SK-N-SH (cell line): ENCODE data around the gene RPP30. TPM values are rescaled to one million over a fixed set of nuclear protein-coding genes. Genes with fewer than 3 reads are reported as not detected.
A peak's percentile ranks its signal among the peaks of the same experiment; 100 is the strongest.

ENCODE experiments used
- CTCF ChIA-PET: fragments of 300-600, 350-600 bp; formaldehyde crosslinking; extraction: SDS; loops from one replicate; lab custom pipeline; 2021; lab: Yijun Ruan, JAX
- POLR2A ChIA-PET: fragments of 350-600 bp; sonication (Branson Sonifier 250); formaldehyde crosslinking; extraction: SDS; loops from one replicate; lab custom pipeline; 2020; ENCODE audit warnings: antibody characterized with exemption, inconsistent platforms; lab: Yijun Ruan, JAX
- DNase-seq: peaks from one replicate; pipeline ENCODE4 v3.0.0; 2012
- H2AFZ ChIP-seq: fragments of 200-600 bp; sonication (generic); 2 replicates; pipeline ENCODE4 v1.8.1; 2016; ENCODE audit warnings: antibody characterized with exemption, mild to moderate bottlenecking, low read depth
- H3F3A ChIP-seq: fragments of 200-600 bp; sonication (generic); replicated peaks from 2 replicates; pipeline ENCODE3; 2016; ENCODE audit warnings: antibody characterized with exemption, mild to moderate bottlenecking; ENCODE audit not compliant: insufficient read depth
- H3K27ac ChIP-seq, 2 experiments: fragments of 200-500 bp in 1 of 2; fragments of 200-600 bp in 1 of 2; sonication (Bioruptor generic) in 1 of 2; sonication (generic), shearing (Covaris generic) in 1 of 2; 2 replicates each; pipeline versions ENCODE4 v1.5.1 to v1.6.1; 2014 to 2016; ENCODE audit warnings: low read depth in 2 of 2, inconsistent platforms in 1 of 2, low read length in 1 of 2, mild to moderate bottlenecking in 1 of 2, mixed read lengths in 1 of 2
- H3K27me3 ChIP-seq: fragments of 200-600 bp; sonication (generic), shearing (Covaris generic); 2 replicates; pipeline ENCODE4 v1.6.1; 2016; ENCODE audit warnings: mixed run types; ENCODE audit not compliant: insufficient read depth
- H3K36me3 ChIP-seq, 2 experiments: fragments of 200-500 bp in 1 of 2; fragments of 200-600 bp in 1 of 2; sonication (Bioruptor generic) in 1 of 2; sonication (generic) in 1 of 2; replicated peaks in 1 of 2; 2 replicates each; pipeline versions ENCODE3 to v1.5.1; 2014 to 2016; ENCODE audit warnings: low read length in 1 of 2, mild to moderate bottlenecking in 1 of 2; ENCODE audit not compliant: insufficient read depth in 2 of 2, control insufficient read depth in 1 of 2
- H3K4me1 ChIP-seq, 2 experiments: fragments of 200-500 bp in 1 of 2; fragments of 200-600 bp in 1 of 2; sonication (Bioruptor generic) in 1 of 2; sonication (generic), shearing (Covaris generic) in 1 of 2; 2 replicates each; pipeline versions ENCODE4 v1.5.1 to v1.6.1; 2014 to 2016; ENCODE audit warnings: low read depth in 1 of 2, low read length in 1 of 2, mixed run types in 1 of 2; ENCODE audit not compliant: insufficient read depth in 2 of 2, control insufficient read depth in 1 of 2
- H3K4me2 ChIP-seq: fragments of 200-600 bp; sonication (generic), shearing (Covaris generic); 2 replicates; pipeline ENCODE4 v1.6.1; 2017; ENCODE audit warnings: mixed run types
- H3K4me3 ChIP-seq, 2 experiments: fragments of 200-500 bp in 1 of 2; fragments of 200-600 bp in 1 of 2; sonication (Bioruptor generic) in 1 of 2; sonication (generic), shearing (Covaris generic) in 1 of 2; 2 replicates each; pipeline versions ENCODE4 v1.5.1 to v1.8.1; 2014 to 2016; ENCODE audit warnings: low read depth in 2 of 2, inconsistent platforms in 1 of 2, low read length in 1 of 2, mild to moderate bottlenecking in 1 of 2, mixed read lengths in 1 of 2, moderate library complexity in 1 of 2
- H3K79me2 ChIP-seq: fragments of 200-600 bp; sonication (generic); 2 replicates; pipeline ENCODE4 v1.8.1; 2017; ENCODE audit warnings: mild to moderate bottlenecking; ENCODE audit not compliant: insufficient read depth
- H3K9ac ChIP-seq: fragments of 200-600 bp; sonication (generic); 2 replicates; pipeline ENCODE4 v1.6.1; 2017; ENCODE audit warnings: mixed run types
- H3K9me2 ChIP-seq: fragments of 200-600 bp; sonication (generic); 2 replicates; pipeline ENCODE4 v1.6.1; 2017; ENCODE audit warnings: mixed run types
- H3K9me3 ChIP-seq: fragments of 200-600 bp; sonication (generic); 2 replicates; pipeline ENCODE4 v1.6.1; 2017; ENCODE audit warnings: mixed run types, mild to moderate bottlenecking, moderate library complexity
- H4K20me1 ChIP-seq: fragments of 200-600 bp; sonication (generic); 2 replicates; pipeline ENCODE4 v1.6.1; 2017; ENCODE audit warnings: mild to moderate bottlenecking, mixed run types; ENCODE audit not compliant: insufficient read depth
- EP300 ChIP-seq, 2 experiments: IDR thresholded peaks; 2 replicates each; pipeline versions ENCODE4 v1.4.0 to v1.6.1; 2012; ENCODE audit warnings: borderline replicate concordance in 1 of 2, low read depth in 1 of 2, low read length in 1 of 2
- EZH2phosphoT487 ChIP-seq: fragments of 200-600 bp; sonication (generic); IDR thresholded peaks from 2 replicates; pipeline ENCODE4 v1.6.1; 2017; ENCODE audit warnings: low read depth, mixed run types, mild to moderate bottlenecking, antibody characterized with exemption, moderate library complexity, borderline replicate concordance
- FOSL2 ChIP-seq: IDR thresholded peaks from 2 replicates; pipeline ENCODE4 v1.4.0; 2012; ENCODE audit warnings: low read depth, mild to moderate bottlenecking, moderate library complexity, borderline replicate concordance
- FOXM1 ChIP-seq: IDR thresholded peaks from 2 replicates; pipeline ENCODE4 v1.4.0; 2012; ENCODE audit warnings: low read depth, mild to moderate bottlenecking
- MXI1 ChIP-seq: IDR thresholded peaks from 2 replicates; pipeline ENCODE4 v1.6.1; 2012; ENCODE audit warnings: mild to moderate bottlenecking, low read depth, low read length, improper control_type of control experiment
- NFIC ChIP-seq: IDR thresholded peaks from 2 replicates; pipeline ENCODE4 v1.4.0; 2012; ENCODE audit warnings: borderline replicate concordance
- NRF1 ChIP-seq: IDR thresholded peaks from 2 replicates; pipeline ENCODE4 v1.6.1; 2012; ENCODE audit warnings: low read depth, mild to moderate bottlenecking, low read length
- POLR2AphosphoS5 ChIP-seq: IDR thresholded peaks from 2 replicates; pipeline ENCODE4 v1.6.1; 2012; ENCODE audit warnings: low read depth, low read length
- REST ChIP-seq: IDR thresholded peaks from 2 replicates; pipeline ENCODE4 v1.6.1; 2012; ENCODE audit warnings: mild to moderate bottlenecking, low read depth, low read length, moderate library complexity
- TAF1 ChIP-seq: IDR thresholded peaks from 2 replicates; pipeline ENCODE4 v1.6.1; 2012; ENCODE audit warnings: low read depth, mild to moderate bottlenecking, low read length, moderate library complexity, borderline replicate concordance
- TEAD4 ChIP-seq: IDR thresholded peaks from 2 replicates; pipeline ENCODE4 v1.4.0; 2012; ENCODE audit warnings: mild to moderate bottlenecking, borderline replicate concordance; ENCODE audit not compliant: insufficient read depth
- USF2 ChIP-seq: fragments of 150-350 bp; IDR thresholded peaks from 2 replicates; pipeline ENCODE4 v1.6.1; 2017; ENCODE audit warnings: antibody characterized with exemption, low read length, low read depth, borderline replicate concordance
- YY1 ChIP-seq: IDR thresholded peaks from 2 replicates; pipeline ENCODE4 v1.4.0; 2012; ENCODE audit warnings: low read depth, mild to moderate bottlenecking
- WGBS: methylation state at CpG from one replicate; pipeline ENCODE4 v1.1.6; 2017; ENCODE audit warnings: low lambda C conversion rate; 5-methylcytosine and 5-hydroxymethylcytosine counted together
- polyA plus RNA-seq, 3 experiments: library from polyadenylated mRNA; depleted of rRNA; stranded (reverse); fragments of >200 nt; gene quantifications; 2 replicates each; pipeline ENCODE4 v1.2.3, GENCODE V29; 2012

RPP30 gene
- polyA plus RNA-seq, 1 of the 3 experiments (the other 2 are of a cell fraction) = 16.7 TPM

- TF ChIP-seq EP300 (IDR thresholded peaks at IDR 0.05; ENCODE audit: borderline replicate concordance in 1 of 2, low read depth in 1 of 2, low read length in 1 of 2) (peak; percentile 50 to 97; a peak in 3 of 4 replicates), TEAD4 (peak; percentile 97), REST (peak; percentile 21; the same call in 1 of the 2 replicates), FOXM1 (no peak; the same call in 1 of the 2 replicates), FOSL2 (peak; percentile 83), YY1 (no peak), TAF1 (no peak)
These were observed 49.4 kb downstream of the RPP30 start, which contains the start of gene ANKRD1 (continued) for GRCh38 chr10:90920986-90921666.

- no peak overlapping the region for H3K4me2 ChIP-seq
- peak overlapping the region; percentile 62 to 78; a peak in 3 of 4 replicates for H3K27ac ChIP-seq
- H3K27me3 ChIP-seq = no peaks in the 10 kb centered on the region
- H2AFZ ChIP-seq = no peak overlapping the region
- H3K4me3 ChIP-seq = no peak overlapping the region
- peaks cover 8 to 13% of the 10 kb centered on the region in 2 experiments for H3K4me1 ChIP-seq
- H3K9ac ChIP-seq = no peak overlapping the region
- no peak for TF ChIP-seq NRF1
- no peak for TF ChIP-seq EZH2phosphoT487
- no peak for TF ChIP-seq MXI1
- no peak for TF ChIP-seq POLR2AphosphoS5
- TF ChIP-seq FOXM1 = no peak
- no peak for TF ChIP-seq YY1
- TF ChIP-seq USF2 = no peak
- no peak for TF ChIP-seq EP300 (IDR thresholded peaks at IDR 0.05; ENCODE audit: borderline replicate concordance in 1 of 2, low read depth in 1 of 2, low read length in 1 of 2)
- TF ChIP-seq TAF1 = no peak
- no peak for TF ChIP-seq NFIC
- no peaks in the 10 kb centered on the region for H3K9me3 ChIP-seq
- peaks cover 30% of the 10 kb centered on the region for H3F3A ChIP-seq
- peaks cover 11% of the 10 kb centered on the region; the same call in 1 of the 2 replicates for H3K79me2 ChIP-seq
- WGBS = 96% methylated on average over 3 of the region's 3 CpGs
- H3K36me3 ChIP-seq = peaks cover 0 to 10% of the 10 kb centered on the region in 2 experiments
- H4K20me1 ChIP-seq = no peaks in the 10 kb centered on the region
- ChIA-PET CTCF (interaction anchor here (1.7 to 2.0 kb wide), 3 partner anchors 10 to 335 kb away, joined by 4 to 10 read pairs (median 7); no protein-coding TSS in a partner anchor), POLR2A (interaction anchor here (0.6 kb wide), 1 partner anchor 47 kb away, joined by 3 read pairs; no protein-coding TSS in a partner anchor)
- H3K9me2 ChIP-seq = no peaks in the 10 kb centered on the region
- DNase-seq = no peak
These were observed 50.1 kb downstream of the RPP30 start for GRCh38 chr10:90921906-90922305.
